Erythroblast (primary cell): ENCODE measurements around the gene YTHDF1.

ENCODE experiments used
- DNase-seq, 2 experiments: peaks; one replicate each; lab custom pipeline; 2025; lab: John Stamatoyannopoulos, UW
- GATA1 ChIP-seq: IDR thresholded peaks from 2 replicates; pipeline ENCODE4 v1.6.1; 2011; ENCODE audit warnings: low read depth, mild to moderate bottlenecking, control low read depth, low read length, moderate library complexity
- POLR2A ChIP-seq: IDR thresholded peaks from 2 replicates; pipeline ENCODE4 v1.6.1; 2011; ENCODE audit warnings: mild to moderate bottlenecking, low read length

YTHDF1 gene

DNA sequence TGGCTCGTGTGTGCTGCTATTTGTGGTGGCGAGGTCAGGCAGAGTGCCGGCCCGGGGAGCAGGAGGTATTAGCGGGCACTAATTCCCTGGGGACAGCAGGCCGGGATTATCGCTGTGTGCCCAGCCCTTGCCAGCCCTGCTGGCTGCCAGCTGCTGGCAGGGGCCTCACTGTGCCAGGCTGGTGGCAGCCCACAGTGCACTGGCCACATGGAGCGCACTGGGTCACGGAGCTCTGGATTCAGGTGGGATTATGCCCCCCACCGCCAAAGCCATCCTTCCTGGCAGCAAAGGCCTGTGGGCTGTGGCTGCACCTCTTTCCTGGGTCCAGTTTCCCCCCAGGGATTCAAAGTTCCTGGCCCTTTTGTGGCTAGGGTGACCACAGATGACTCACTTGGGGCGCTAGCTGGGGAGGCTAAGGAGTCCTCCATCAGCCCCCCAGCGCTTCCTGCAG lies 59.7 kb downstream of the YTHDF1 start:
- DNase-seq: no peak
- no peak for TF ChIP-seq GATA1
- no peak for TF ChIP-seq POLR2A

DNA sequence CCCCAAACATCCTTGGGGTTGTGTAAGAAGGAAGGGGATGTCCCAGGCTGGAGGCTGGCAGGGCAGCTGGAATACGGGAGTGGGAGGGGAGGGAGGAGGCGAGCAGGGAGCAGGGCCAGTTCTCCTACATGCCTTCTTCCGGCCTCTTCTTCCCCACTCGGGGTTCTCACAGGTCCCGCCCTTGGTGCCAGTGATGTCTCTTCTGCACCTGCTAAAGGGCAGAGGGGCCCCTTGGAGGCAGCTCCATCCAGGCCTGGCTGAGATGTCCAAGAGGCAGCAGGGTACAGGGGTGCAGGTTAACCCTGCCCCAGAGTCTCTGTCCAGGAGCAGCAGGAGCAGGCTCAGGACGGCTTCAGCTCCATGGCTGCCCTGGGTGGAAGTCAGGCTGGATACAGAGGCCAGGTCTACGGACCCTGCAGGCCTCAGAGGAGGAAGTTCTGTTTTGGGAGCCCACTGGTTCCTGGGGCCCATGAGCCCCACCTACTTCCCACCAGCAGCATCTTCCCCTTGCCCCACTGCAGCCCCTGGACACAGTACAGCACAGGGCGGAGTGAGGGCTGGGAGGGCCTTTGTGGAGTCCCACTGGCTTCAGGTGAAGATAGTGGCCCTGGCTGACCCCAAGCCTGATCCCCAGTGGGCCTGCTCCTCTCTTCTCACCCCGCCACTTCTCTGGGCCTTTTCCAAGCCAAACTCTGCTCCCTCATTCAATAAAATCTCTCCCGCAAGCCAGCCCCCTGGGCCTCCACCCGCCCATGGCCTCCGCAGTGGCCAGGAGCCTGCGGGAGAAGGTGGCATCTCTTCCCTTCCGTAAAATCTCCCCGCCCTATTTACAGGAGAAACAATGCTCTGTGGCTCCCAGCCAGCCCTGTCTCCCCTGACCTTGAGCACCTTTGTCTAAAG lies 60.4 kb downstream of the YTHDF1 start:
- no peak for DNase-seq
- TF ChIP-seq GATA1 (no peak), POLR2A (no peak)

DNA sequence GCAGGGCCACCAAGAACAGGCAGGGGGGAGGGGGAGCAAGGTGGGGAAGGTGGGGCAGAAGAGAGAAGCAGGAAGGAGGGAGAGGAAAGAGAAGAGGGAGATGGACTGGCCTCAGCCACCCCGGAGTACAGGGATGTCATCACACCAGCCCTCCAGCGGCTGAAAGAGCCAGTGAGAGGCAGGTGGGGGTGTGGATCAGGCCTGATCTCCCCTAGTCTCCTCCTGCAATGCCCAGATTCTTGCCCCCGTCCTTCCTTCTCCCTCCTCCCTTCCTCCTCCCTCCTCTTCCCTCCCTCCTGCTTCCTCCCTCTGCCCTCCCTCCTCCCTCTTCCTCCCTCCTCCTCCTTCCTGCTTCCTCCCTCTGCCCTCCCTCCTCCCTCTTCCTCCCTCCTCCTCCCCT lies 61.5 kb downstream of the YTHDF1 start:
- no peak for DNase-seq
- TF ChIP-seq GATA1 (no peak), POLR2A (no peak)

DNA sequence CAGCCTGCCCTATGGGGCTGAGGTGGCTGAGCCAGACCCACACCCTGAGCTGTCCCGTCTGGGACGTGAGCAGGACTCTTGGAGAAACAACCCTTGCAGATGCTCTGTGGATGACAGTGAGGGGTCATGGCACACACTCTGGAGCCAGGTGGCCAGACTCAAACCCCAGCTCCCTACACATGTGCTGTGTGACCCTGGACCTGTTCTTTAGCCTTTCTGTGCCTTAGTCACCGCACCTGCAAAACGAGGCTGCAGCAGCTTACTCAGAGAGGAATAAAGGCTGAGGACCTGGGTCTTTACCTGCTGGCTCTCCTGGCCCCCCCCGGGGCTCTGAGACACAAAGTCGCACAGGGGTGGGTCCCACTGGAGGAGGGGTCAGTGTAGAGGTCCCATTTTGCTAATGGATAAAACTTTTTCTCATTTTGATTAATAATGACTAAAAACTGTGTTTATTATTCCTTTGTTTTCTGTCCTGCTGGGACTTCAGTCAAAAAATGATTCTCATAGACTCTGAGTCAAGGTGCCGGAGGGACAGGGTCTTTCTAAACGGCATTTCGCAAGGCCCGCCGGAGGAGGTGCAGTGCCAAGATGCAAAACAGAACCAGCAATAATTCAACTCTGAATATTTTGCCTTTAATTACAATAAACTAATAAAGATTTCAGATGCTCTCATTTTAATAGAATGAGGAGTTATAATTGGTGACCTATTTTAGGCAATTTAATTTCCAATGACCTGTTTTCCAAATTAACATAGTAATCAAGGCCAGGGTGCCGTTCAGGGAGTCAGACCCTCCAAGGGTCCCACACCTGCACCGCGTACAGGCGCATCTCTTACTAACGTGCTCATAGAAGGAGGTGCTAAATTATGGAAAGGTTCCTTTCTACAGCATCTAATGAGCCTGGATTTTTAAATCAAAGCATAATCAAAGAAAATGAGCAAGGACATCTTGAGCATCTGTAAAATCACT lies 62.4 kb downstream of the YTHDF1 start:
- no peak for DNase-seq
- no peak for TF ChIP-seq GATA1
- TF ChIP-seq POLR2A: no peak

DNA sequence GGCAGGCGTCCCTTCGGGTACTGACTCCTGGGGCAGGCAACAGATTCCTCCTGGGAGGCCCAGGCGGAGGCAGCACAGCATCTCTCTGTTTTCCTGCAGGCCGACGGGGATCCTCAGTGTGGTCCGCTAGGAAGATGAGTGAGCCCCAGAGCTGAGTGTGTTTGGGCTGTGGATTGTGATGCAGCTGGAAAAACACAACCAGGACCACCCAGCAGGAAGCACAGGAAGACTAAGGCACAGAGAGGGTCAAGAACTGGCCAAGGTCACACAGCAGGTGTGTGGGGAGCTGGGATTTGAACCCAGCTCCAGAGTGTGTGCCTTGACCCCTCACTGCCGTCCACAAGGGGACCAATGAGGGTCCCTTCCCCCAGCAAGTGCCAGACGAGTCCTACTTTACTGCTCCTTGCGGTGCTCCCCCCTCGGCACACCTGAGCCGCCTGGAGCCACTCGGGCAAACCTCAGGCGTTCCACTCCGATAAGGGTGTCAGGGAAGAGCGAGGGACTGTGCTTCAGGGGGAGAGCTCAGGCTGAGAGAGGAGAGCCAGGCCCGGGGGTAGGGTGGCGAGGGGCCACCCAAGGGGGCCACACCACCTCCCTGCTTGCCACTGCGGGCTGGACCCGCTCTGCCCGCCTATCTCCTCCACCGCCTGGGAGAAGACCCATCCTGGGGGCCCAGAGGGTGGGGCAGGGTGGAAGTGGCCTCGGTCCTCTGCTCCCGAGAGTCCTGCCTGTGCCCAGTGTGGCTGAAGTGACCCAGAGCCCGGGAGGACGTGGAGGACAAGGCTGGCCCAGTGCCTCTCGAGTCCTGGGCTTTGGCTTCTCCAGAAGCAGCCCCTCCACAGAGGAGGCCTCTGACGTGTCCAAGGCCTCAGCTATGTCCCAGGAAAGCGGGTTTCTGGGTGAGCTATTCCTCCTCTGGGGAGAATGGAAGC lies 63.3 kb downstream of the YTHDF1 start:
- DNase-seq: no peak
- TF ChIP-seq GATA1: no peak
- no peak for TF ChIP-seq POLR2A

GRCh38 chr20:63151554-63152321 lies 64.2 kb downstream of the YTHDF1 start:
- no peak for DNase-seq
- no peak for TF ChIP-seq POLR2A

- TF ChIP-seq POLR2A (no peak), GATA1 (no peak)
Measured at GRCh38 chr20:63150911-63151531, 64.9 kb downstream of the YTHDF1 start.

GRCh38 chr20:63150391-63150898 lies 65.5 kb downstream of the YTHDF1 start:
- no peak for TF ChIP-seq GATA1
- TF ChIP-seq POLR2A: no peak
- DNase-seq: no peak

More at GRCh38 chr20:63150911-63151531, 64.9 kb downstream of the YTHDF1 start:
- DNase-seq: no peak

DNA sequence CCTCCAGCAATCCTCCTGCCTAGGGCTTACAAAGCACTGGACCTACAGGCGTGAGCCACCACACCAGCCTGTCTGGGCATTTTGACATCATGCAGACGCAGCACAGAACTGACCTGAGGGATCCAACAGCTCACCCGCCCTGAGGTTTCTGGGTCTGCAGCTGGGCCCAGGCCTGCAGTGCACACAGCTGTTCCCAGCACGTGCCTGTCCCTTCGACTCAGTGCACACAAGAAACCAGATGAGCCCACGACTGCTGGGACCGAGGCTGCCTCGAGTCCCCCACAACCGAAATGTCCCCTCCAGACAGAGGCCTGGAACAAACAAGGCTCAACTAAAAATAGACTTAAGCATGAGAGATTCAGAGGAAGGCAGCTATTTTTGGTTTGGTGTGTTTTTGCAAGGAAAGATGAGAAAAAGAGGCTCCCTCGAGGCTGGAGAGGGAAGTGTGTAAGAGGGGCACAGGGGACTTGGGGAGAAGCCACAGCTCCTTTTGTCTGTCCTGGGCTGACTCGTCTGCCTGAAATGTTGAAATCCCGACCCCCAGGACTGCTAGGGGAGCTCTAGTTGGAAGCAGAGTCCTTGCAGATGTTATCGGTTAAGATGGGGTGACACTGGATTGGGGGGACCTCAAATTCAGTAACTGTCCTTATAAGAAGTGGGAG lies 66.3 kb downstream of the YTHDF1 start:
- TF ChIP-seq POLR2A (no peak), GATA1 (no peak)
- DNase-seq: no peak

- no peak for TF ChIP-seq POLR2A
- no peak for TF ChIP-seq GATA1
- no peak for DNase-seq
Measured at GRCh38 chr20:63148696-63149095, 67.2 kb downstream of the YTHDF1 start.

GRCh38 chr20:63147532-63147931 lies 68.4 kb downstream of the YTHDF1 start:
- no peak for TF ChIP-seq GATA1
- TF ChIP-seq POLR2A: no peak
- no peak for DNase-seq
